ENCODE measurements around the gene APBA1.
A peak's percentile ranks its signal among the peaks of the same experiment; 100 is the strongest.

APBA1 gene

DNA sequence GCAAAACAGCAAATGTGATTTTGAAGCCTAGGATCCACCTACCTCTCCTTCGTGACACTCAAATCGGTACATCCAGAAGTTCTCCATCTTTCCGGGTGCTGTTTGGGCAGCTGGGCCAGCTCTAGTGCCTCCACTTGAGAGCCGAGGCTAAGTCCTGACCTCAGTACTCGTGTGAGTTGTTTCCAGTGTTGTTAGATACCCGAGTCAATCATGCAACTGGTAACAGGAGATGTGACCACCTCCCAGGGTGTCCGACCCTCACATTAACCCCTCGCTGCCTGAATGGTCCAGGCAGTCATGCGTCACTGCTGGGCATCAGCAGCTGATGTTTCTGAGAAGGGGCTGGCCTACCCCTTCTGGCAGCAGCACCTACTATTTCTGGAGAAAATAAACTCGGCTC is 176.9 kb downstream of the APBA1 start:
- no peak overlapping the region for H3K27ac ChIP-seq
- no peak for DNase-seq (ENCODE audit: low read depth, low spot score)

DNA sequence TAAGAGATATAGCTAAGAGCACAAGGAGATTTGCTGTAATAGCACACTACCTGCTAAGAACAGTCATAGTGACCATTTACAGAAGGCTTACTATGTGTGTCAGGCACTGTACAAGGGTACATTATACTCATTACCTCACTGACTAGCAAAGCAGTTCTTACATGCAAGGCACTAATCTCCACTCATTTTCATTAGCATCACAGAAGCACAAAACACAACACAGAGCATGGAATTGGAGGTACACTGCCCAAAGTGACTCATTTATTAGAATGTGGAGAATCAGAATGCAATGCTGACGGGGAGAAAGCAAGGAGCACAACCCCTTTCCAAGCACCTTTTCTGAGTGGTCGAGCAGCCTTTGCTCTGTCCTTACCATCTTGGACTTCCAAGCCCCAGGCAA is 177.4 kb downstream of the APBA1 start:
- H3K27ac ChIP-seq = no peak overlapping the region
- DNase-seq (ENCODE audit: low read depth, low spot score) = no peak

DNA sequence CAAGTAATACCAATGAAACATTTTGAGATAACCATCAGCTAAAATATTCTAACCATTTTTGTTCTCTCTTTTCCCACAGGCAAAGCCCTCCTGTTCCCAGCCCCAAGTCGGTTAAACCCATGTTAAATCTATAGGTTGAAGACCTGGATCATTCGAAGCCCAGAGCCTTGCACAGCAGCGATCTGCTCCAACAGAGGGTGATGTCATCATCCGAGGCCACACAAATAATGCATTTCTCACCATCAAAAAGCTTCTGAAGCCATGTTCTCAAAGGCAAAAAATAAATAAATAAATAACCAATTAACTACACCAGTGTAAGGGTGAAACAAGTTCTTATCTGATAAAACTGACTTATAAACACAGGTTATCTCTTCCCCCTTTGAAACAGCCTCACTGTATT is 178.0 kb downstream of the APBA1 start:
- no peak for DNase-seq (ENCODE audit: low read depth, low spot score)
- no peak overlapping the region for H3K27ac ChIP-seq

DNA sequence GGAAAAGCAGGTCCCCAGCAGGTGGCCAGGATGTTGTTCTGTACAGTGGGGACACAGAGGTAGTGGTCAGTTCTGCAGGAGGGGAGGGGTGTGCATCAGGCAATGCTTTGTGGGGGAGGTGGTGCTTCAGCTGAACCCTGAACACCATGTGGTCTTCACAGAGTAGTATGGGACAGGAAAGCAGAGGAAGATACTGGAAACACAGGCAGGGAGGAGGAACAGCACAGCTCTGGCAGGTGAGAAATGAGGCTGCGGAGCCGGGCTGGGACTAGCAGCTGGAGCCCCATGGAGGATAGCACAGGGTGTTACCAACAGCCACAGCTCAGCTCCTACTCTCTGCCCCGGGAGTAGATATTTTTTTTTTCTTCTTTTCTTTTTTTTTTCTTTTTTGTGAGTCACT is 185.7 kb downstream of the APBA1 start:
- no peak overlapping the region for H3K27ac ChIP-seq
- DNase-seq (ENCODE audit: low read depth, low spot score) = no peak

DNA sequence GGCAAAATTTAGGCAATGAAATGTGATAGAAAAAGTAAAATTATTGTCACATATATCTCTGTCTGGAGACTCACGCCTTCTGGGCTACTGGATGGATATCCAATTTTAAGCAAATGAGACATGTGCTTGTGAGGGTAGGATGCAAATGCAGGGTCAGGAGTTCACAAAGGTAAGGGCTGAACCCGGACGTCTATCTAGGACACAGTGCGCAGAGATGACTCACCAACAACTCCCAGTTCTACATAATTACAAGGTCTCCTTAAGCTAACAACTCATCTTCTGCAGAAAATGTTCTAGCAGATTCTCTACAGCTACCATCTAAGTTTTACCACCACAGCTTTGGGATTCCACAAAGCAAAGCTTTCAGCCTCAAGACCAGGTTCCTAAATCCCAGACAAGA is 186.7 kb downstream of the APBA1 start:
- no peak for DNase-seq (ENCODE audit: low read depth, low spot score)
- H3K27ac ChIP-seq = no peak overlapping the region

DNA sequence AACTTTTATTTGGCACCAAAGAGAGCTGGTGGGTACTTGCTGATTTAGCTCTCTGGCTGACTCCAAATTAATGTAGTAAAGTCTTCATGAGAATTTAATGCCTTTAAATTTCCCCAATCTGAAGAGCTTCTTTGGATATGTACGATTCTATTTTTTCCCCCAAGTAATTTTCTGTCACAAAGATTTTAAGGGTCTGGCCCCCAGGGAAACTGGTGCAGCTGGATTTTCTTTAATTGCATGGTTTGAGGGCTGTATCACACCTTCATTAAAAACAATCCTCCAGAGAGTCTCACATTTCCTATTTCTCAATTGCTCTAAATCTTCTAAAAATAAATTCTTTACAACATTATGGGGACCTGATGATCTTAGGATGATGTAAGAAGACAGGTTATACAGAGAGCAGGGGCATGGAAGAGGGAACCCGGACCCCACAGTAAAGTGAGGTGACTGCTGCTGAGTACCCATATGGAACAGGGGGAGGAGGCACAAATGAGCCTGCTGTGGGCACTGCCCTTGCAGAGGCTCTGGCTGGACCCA is 188.2 kb downstream of the APBA1 start:
- no peak overlapping the region for H3K27ac ChIP-seq

DNA sequence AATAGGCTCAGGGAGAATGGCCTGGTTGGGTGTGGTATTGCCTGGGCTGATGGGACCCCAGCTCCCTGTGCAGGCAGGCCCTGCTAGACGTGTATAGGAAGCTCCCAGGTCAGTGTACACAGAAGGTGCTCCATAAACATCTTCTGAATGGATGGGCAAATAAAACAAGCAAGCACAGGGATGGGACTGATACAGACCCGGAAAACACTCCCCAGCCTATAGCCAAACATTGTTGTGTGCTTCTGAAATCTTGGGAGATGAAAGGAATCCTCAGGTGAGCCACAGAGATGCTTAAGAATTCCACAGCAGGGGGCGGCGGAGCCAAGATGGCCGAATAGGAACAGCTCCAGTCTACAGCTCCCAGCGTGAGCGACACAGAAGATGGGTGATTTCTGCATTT is 195.4 kb downstream of the APBA1 start:
- no peak for DNase-seq (ENCODE audit: low read depth, low spot score)
- no peak overlapping the region for H3K27ac ChIP-seq

More for the DNA sequence above, 188.2 kb downstream of the APBA1 start:
- DNase-seq (ENCODE audit: low read depth, low spot score) = no peak

DNA sequence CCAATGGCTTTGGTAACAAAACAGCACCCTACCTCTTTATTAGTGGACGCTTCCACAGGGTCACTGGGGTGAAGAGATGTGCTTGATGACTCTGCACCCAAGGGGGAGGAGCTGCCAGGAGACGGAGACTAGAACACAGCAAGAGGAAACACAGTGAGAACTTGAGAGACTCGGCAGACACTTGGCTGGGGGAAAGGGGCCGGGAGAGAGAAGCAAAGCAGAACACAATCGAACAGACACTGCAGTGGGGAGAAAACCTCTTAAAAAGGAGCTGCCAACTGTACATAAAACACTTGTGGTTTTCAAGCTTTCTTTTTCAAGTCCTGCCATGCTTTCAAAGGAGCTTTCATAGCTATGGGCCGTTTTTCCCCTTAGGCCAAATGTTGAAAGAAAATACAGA is 196.2 kb downstream of the APBA1 start:
- no peak for DNase-seq (ENCODE audit: low read depth, low spot score)
- no peak overlapping the region for H3K27ac ChIP-seq

DNA sequence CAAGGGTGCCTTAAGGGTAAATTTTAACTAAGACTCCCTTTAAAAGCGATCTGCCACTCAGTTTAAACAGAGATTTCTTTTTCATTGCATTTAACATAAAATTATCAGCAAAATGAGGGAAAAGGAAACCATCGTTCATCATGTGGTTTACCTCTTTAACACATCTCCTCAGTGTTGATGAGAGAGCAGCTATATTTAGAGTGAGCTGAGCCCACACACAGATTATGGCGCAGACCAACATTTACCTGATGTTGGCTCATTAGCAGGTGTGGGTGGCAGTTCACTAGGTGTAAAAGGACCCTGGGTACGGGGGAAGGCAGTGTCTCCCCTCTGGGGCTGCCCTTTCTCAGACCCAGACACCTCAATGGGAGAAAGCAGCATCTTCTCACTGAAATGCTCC is 197.3 kb downstream of the APBA1 start:
- DNase-seq (ENCODE audit: low read depth, low spot score) = no peak
- no peak overlapping the region for H3K27ac ChIP-seq

DNA sequence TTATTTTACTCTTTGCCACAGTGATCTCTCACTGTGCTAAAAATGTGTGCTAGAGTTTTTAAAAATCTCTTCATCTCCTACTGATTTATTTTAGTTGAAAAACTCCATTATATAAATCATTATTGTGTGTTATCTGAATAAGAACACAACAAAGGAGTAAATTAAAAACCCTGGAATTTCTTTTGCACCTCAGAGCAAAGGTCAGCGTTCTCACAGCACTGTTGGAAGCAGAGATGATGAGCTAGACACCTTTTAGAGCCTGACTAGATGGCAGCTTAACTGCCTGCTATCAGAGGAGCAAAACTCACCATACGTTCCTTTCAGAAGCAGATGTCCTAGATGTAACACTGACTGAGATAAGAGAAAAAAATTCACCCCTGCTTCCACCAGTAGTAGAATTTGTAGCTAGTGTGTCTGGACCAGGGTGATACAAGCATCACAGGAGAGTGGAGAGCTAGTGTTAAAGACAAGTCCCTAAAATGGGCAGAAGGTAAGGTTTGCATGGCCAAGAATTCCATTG is 200.0 kb downstream of the APBA1 start:
- no peak overlapping the region for H3K27ac ChIP-seq
- no peak for DNase-seq (ENCODE audit: low read depth, low spot score)

DNA sequence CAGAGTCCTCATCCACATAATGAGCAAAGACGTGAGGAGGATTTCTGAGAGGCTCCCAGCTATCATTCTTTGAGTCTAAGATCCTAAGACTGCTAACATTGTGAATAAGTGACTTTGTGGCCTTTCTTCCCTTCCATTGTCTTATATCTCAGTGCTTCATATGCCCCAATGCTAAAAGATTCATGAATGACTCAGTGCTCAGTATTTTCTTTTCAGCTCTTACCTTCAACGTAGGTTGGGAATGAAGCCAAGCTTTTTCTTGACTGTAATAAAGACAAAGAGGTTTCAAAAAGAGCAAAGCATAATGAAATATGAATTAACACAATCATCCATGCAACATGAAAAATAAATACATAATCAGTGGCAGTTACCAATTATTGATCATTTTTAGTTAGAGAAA is 200.7 kb downstream of the APBA1 start:
- DNase-seq (ENCODE audit: low read depth, low spot score) = peak; percentile 22
- no peak overlapping the region for H3K27ac ChIP-seq

DNA sequence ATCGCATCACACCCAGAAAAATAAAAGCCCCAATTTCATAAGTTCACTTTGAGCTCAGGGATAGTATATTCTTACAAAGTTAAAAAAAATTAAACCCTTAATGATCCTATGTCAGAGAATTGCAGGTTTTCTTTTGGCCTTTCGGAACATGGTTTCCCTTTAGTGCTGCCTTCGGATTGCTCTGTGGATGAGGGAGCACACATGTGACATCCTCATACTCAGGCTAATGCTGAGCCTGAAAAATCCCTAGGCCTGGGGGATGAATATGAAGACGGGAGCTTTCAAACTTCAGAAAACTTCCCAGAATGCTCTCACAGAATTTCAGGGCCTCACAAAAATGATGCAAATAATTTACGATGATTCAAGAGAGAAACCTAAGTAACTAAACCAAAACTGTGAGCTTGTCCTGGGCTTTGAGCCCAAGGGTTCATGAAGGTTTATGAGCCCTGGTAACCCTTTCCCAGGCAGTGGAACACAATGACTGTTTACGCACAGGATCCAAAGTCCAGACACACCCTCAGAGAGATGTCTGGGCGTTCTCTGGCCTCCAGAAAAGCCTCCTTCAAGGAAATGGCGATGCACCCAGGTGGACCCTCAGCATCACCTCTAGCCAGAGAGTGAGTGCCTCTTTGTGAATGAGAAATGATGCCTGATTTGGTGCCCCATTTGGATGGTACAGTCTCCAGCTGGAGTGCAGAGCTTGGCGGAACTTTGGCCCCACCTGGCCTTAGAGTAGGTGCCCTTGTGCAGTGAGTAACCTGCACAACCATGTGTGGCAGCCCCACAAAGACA is 201.8 kb downstream of the APBA1 start:
- DNase-seq (ENCODE audit: low read depth, low spot score) = no peak
- H3K27ac ChIP-seq = no peak overlapping the region

DNA sequence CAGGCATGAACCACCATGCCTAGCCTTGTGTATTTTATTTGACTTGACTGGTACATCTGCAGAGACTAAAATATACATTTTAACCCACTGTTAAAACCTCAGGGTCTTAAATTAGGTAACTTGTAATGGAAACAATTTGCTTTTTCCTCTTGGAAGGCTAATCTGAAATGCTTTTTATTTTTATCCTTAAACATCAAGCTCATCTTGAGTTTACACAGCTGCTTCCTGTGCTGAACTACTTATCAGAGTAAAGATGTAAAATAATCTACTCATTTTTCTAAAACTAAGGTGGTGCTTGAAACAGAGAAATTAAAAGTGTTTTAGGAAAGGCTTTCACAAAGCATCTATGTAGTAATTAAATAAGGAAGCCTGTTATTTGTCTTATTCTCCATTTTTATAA is 203.0 kb downstream of the APBA1 start:
- DNase-seq (ENCODE audit: low read depth, low spot score) = no peak

DNA sequence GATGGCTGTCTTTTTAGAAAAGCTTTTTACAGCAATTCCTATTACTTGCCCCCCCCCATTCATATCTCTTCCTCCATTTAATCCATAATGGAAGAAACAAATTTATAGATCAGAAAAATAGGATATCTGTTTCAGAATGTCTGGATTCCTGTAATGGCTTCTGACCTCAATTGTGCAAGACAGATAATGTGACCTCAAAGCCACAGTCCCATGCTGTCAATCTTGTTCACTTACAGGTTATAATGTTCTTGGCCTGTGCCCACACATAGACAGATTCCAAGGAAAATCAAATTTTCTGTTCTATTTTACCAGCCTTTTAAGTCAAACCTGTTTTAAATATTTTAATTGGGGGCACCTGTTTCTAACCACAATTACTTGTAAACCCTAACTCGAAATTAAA is 203.8 kb downstream of the APBA1 start:
- H3K27ac ChIP-seq = no peak overlapping the region
- DNase-seq (ENCODE audit: low read depth, low spot score) = no peak

More for the DNA sequence above, 203.0 kb downstream of the APBA1 start:
- H3K27ac ChIP-seq = no peak overlapping the region

DNA sequence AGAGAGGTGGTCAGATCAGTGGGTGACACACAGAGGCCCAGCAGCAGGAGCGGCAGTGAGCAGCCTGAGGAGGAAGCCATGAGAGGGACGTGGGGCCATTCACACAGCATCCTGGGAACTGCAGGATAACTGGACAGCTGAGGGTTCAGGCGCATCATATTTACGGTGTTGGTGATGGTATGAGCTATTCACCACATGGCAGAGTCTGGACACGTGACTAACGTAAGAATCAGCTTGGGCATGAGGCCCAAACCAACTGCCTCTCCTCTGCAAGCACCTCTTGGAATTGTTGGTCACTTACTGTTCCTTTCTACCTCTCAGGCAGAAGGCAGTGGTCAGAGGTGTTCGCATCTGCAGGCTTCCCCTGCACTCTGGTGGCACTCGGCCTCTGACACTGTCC is 206.0 kb downstream of the APBA1 start:
- no peak overlapping the region for H3K27ac ChIP-seq
- DNase-seq (ENCODE audit: low read depth, low spot score) = no peak

DNA sequence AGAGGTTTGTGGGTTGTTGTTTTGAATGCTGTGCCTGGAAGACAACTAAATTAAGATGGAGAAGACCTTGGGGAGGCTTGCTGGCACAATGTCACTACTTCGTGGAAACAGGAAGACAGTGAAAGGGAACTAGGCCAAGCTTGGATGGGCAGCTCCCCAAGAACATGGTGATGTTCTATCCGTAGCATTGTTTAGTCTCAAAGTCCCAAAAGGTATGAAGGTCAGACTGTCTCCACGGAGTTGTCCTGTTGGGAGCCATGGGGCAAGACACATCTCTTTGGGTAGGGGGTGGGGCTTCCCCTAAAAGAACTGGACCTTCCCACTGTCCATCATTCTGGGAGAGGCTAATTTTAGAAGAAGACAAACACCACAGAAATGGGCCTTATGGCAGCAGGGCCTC is 206.7 kb downstream of the APBA1 start:
- H3K27ac ChIP-seq = no peak overlapping the region
- no peak for DNase-seq (ENCODE audit: low read depth, low spot score)

DNA sequence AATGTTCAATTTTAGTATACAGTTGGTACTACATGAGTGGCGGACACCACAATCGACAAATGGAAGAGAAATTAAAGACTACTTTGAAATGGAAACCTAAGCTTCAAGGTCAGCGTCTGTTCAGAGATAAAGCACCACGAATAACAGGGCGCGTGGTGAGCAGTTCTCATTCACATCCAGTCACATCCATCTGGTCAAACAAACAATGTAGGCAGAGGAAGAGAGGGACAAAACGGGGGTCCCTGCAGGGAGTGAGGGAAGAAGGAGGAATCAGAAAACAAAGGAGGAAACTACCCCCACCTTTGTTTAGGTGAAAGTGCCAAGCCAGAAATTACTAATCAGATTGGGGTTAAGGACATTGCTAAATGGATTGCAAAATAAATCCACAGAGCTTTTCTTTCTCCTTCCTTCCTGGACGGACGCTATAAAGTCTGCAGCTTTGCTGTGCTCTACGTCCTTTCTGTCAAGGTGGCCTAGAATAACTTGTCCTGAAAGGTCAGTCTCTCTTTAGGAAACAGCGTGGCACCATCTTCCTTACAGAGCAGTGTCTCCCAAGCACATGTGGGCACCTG is 208.6 kb downstream of the APBA1 start:
- no peak overlapping the region for H3K27ac ChIP-seq
- DNase-seq (ENCODE audit: low read depth, low spot score) = no peak

DNA sequence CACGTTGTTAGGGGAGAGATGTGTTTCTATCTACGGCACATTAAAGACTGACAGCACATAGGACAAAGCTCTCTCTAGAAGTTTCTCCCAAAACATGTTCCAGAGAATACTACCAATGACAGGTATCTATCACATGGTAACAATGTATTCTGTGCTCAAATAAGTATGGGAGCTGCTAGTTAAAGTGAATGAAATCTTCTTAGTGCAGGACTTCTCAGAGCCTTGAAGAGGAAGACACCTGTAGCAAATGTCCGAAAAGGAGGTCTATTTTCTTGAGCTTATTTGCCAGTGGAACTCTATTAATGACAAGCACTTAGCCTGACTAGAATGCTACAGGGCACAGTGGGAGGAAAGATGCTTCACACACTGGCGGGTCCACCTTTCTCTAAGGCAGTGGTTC is 209.8 kb downstream of the APBA1 start:
- no peak overlapping the region for H3K27ac ChIP-seq
- DNase-seq (ENCODE audit: low read depth, low spot score) = no peak

DNA sequence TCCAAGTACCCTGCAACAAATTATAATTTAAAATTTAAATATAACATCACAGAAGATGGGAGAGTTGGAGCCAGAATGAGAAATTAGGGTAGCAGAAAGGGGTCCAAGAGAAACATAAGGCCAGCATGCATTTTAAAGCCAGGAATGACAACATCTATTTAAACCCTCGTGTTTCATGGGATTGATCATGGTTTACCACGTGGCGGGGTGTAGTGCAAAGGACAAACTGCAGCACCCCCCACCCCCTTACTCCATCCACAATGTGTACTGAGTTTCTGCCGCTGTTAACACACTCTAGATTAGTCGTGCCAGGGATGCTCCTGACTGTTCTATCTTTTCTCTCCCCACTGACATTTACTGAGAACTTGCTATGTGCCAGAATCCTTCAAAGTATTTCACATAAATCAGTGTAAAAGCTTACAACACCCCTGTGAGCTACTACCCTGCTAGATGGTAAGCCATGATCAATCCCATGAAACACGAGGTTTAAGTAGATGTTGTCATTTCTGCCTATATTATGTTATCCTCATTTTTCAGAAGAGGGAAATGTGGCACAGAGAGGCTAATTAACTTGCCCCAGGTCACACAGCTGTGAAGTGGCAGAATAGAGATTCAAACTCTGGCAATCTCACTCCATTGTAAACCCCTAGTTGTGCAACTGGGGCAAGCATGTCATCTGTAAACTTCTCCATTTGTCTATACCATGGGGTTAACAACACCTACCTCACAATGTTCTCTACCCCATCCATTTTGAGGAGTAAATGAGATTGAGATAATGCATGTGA is 210.9 kb downstream of the APBA1 start:
- no peak overlapping the region for H3K27ac ChIP-seq
- no peak for DNase-seq (ENCODE audit: low read depth, low spot score)

DNA sequence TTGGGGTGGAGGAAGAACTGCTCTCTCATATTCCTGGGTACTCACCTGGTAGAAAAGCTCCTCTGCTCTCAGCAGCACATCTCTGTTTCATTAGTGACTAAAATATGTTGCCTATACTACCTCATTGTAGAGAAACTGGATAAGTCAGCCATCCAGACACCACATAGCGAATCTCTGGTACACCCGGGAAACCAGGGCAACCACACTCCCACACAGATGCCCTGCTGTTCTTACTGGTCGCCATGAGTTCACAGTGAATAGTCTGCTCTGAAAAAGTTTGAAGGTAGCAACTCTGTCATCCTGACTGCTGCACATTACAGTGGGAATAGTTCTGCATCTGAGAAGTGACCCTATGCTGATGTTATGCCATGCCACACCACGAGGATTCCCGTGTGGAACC is 212.2 kb downstream of the APBA1 start:
- no peak overlapping the region for H3K27ac ChIP-seq
- DNase-seq (ENCODE audit: low read depth, low spot score) = no peak

DNA sequence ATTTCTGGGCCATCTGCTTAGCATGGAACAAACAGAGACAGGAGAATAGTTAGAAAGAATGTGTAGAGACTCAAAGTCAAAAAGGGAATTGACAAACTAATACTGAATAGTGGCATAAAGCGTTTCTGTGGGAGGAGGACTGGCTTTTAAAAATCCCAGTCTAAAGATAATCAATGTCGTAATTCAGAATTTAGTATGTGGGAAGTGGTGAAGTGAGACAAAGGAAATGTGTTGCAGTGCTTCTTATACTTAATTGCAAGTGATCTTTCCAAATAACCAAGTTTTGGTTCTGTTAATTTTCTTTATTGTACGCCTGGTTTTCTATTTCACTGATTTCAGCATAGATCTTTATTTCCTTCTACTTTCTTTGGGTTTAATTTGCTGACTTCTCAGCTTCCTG is 214.0 kb downstream of the APBA1 start:
- H3K27ac ChIP-seq = no peak overlapping the region
- no peak for DNase-seq (ENCODE audit: low read depth, low spot score)

Data from epithelial cell of prostate (primary cell).